Right lobe of liver (tissue), 6 donors: Measurements from ENCODE around the gene RALGAPA2. TPM values are rescaled to one million over a fixed set of nuclear protein-coding genes. Genes with fewer than 3 reads are reported as not detected.
A peak's percentile ranks its signal among the peaks of the same experiment; 100 is the strongest.

ENCODE experiments used
- ATAC-seq, 4 donors: fragments of 200-7000 bp; cut with Tn5 transposase; one replicate each; pipeline ENCODE4 v1.9.1; 2020; ENCODE audit warnings: mild to moderate bottlenecking in 4 of 4, moderate library complexity in 4 of 4
- DNase-seq, 3 donors: peaks; one replicate each; pipeline ENCODE4 v3.0.0-alpha.2; 2020
- H3K27ac ChIP-seq, 3 donors: fragments of 200-600 bp; one replicate each; pipeline ENCODE4 v1.8.0; 2022
- H3K27me3 ChIP-seq, 2 donors: fragments of 200-600 bp; one replicate each; pipeline ENCODE4 v1.8.0; 2022
- H3K36me3 ChIP-seq, 4 donors: fragments of 200-600 bp; sonication (generic) in 1 of 4; one replicate each; pipeline versions ENCODE4 v1.5.1 to v1.8.0; 2017 to 2022; ENCODE audit warnings: control low read depth in 1 of 4
- H3K4me1 ChIP-seq, 4 donors: fragments of 200-600 bp; sonication (generic) in 1 of 4; one replicate each; pipeline versions ENCODE4 v1.5.1 to v1.8.0; 2017 to 2022; ENCODE audit warnings: control low read depth in 1 of 4
- H3K4me3 ChIP-seq, 3 donors: fragments of 200-600 bp; one replicate each; pipeline ENCODE4 v1.8.0; 2022
- H3K9me3 ChIP-seq, 4 donors: fragments of 200-600 bp; sonication (generic) in 1 of 4; one replicate each; pipeline versions ENCODE4 v1.5.1 to v1.8.0; 2017 to 2022; ENCODE audit warnings: control low read depth in 1 of 4
- POLR2A ChIP-seq: fragments of 450-650 bp; IDR thresholded peaks from one replicate; pipeline ENCODE4 v1.6.1; 2017; ENCODE audit warnings: antibody characterized with exemption, mild to moderate bottlenecking
- WGBS: methylation state at CpG from one replicate; pipeline ENCODE4 v1.1.6; 2018; ENCODE audit warnings: low coverage, low lambda C conversion rate; ENCODE audit not compliant: insufficient coverage; ENCODE audit errors: missing lambda C conversion rate; 5-methylcytosine and 5-hydroxymethylcytosine counted together
- intact Hi-C, 2 donors: fragments of 100-400 bp; cut with DNase I; formaldehyde crosslinking; loops; one replicate each; pipeline versions ENCODE4 v1.11.2 to v1.14.1; 2022
- total RNA-seq, 6 experiments: library from RNA; depleted of rRNA in 2 of 6; stranded (reverse); fragments of >200 nt in 2 of 6; fragmentation: NEBNext Ultra II Directional in 3 of 6; extraction: Animal tissue kit (Norgen Biotek cat#: 25700) in 3 of 6; gene quantifications; one replicate each; pipeline versions ENCODE4 v1.1.0 to v1.2.4, GENCODE V29; 2016 to 2023
- TF ChIP-seq, protein P1 (sequence below), 4 donors: fragments of 200-600 bp in 3 of 4; fragments of 450-650 bp in 1 of 4; IDR thresholded peaks; one replicate each; pipeline versions ENCODE4 v1.5.1 to v1.8.0; 2016 to 2022; ENCODE audit warnings: antibody characterized with exemption in 4 of 4, mild to moderate bottlenecking in 2 of 4
- donor health status: DM: no; HTN: yes; CAD: no.
- donor health status: DM: no; HTN: no; CAD: no.
- donor health status: DM: no; HTN: no; CAD: no.
- donor health status: DM: no; HTN: yes; CAD: no.
- donor health status: DM: no; HTN: yes; CAD: no.

Gene RALGAPA2
- total RNA-seq, 6 experiments from 2014 or later, result 38.3 to 76.7 (median 62.7) TPM

DNA sequence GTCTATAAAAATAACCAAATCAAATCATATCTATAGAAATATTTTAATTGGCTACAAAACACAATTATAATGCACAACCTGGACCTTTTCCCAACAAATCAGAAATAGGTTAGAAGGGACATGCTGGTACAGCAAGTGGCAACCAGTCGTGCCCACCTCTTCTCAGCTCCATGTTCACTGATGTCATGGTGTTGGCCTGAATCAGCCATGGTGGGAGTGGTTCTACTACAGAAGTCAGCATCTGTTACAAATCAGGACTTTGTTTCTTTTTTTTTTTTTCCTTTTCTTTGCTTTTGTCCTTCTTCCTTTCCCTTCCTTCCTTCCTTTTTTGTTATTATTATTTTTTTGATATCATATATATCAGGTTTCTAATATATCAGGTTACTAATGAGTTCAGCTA is 91.2 kb downstream of the RALGAPA2 start:
- WGBS, result 82% methylated on average over 1 of the region's 1 CpG
- H3K36me3 ChIP-seq, result peaks cover 0 to 27% (median 12%) of the 10 kb centered on the region in 4 donors
- intact Hi-C loops, result no loop called here
- H3K9me3 ChIP-seq, result no peaks in the 10 kb centered on the region
- DNase-seq (no peak), ATAC-seq (no peak)
- H3K27me3 ChIP-seq, result no peaks in the 10 kb centered on the region
- no peak overlapping the region for H3K27ac ChIP-seq
- H3K4me1 ChIP-seq, result no peaks in the 10 kb centered on the region
- TF ChIP-seq POLR2A, result no peak
- TF ChIP-seq, protein P1, sequence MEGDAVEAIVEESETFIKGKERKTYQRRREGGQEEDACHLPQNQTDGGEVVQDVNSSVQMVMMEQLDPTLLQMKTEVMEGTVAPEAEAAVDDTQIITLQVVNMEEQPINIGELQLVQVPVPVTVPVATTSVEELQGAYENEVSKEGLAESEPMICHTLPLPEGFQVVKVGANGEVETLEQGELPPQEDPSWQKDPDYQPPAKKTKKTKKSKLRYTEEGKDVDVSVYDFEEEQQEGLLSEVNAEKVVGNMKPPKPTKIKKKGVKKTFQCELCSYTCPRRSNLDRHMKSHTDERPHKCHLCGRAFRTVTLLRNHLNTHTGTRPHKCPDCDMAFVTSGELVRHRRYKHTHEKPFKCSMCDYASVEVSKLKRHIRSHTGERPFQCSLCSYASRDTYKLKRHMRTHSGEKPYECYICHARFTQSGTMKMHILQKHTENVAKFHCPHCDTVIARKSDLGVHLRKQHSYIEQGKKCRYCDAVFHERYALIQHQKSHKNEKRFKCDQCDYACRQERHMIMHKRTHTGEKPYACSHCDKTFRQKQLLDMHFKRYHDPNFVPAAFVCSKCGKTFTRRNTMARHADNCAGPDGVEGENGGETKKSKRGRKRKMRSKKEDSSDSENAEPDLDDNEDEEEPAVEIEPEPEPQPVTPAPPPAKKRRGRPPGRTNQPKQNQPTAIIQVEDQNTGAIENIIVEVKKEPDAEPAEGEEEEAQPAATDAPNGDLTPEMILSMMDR (IDR thresholded peaks at IDR 0.05), result no peak
- H3K4me3 ChIP-seq, result no peak overlapping the region

DNA sequence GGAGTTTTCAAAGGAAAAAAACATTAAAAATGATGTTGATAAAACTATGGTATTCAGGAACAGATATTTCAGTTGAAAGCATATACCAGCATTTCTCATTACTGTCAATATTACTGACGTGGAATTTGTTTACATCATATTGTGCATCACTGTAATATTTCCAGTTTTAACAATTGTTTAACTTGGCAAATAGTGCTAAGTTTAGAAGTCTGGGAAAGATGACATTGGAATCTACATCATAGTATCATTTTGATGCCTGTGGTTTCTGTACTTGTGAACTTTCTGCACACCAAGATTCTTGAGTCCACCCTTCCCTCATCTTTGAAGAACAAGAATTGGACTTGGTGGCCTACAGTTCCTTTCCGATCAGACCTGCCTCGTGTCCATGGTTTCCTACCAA is 98.1 kb downstream of the RALGAPA2 start:
- intact Hi-C loops, result no loop called here
- TF ChIP-seq, protein P1 (IDR thresholded peaks at IDR 0.05), result no peak
- TF ChIP-seq POLR2A, result no peak
- peaks cover 0 to 20% (median 8%) of the 10 kb centered on the region in 4 donors for H3K4me1 ChIP-seq
- WGBS, result 98% methylated on average over 3 of the region's 3 CpGs
- no peak overlapping the region for H3K4me3 ChIP-seq
- peaks cover 0 to 41% (median 11%) of the 10 kb centered on the region in 4 donors for H3K36me3 ChIP-seq
- H3K27me3 ChIP-seq, result no peaks in the 10 kb centered on the region
- DNase-seq (no peak), ATAC-seq (no peak)
- H3K9me3 ChIP-seq, result no peaks in the 10 kb centered on the region
- H3K27ac ChIP-seq, result no peak overlapping the region

DNA sequence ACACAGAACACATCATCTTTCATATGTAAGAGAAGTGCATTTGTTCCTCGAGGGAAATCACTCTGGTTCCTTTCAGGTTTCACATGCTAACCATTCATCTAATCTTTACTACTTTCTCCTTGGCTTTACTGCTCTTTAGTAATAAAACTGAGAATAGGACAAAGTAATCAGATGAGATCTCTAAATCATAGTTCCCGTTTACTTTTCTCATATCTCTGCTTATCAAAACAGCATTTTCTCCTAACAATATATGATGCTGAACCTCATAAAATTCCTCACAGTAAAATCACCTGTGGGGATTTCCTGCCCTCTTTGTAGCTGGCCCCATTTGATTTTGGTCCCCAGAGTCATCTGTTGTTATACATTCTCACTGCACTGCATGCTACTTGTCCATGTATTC is 100.2 kb downstream of the RALGAPA2 start:
- intact Hi-C loops, result no loop called here
- peaks cover 0 to 20% (median 8%) of the 10 kb centered on the region in 4 donors for H3K4me1 ChIP-seq
- H3K4me3 ChIP-seq, result no peak overlapping the region
- no peaks in the 10 kb centered on the region for H3K9me3 ChIP-seq
- no peak for DNase-seq
- TF ChIP-seq, protein P1 (IDR thresholded peaks at IDR 0.05), result no peak
- TF ChIP-seq POLR2A, result no peak
- no peak for ATAC-seq
- no peak overlapping the region for H3K27ac ChIP-seq
- H3K27me3 ChIP-seq, result no peaks in the 10 kb centered on the region
- 77% methylated on average over 2 of the region's 2 CpGs for WGBS
- H3K36me3 ChIP-seq, result peaks cover 0 to 25% (median 8%) of the 10 kb centered on the region in 4 donors

DNA sequence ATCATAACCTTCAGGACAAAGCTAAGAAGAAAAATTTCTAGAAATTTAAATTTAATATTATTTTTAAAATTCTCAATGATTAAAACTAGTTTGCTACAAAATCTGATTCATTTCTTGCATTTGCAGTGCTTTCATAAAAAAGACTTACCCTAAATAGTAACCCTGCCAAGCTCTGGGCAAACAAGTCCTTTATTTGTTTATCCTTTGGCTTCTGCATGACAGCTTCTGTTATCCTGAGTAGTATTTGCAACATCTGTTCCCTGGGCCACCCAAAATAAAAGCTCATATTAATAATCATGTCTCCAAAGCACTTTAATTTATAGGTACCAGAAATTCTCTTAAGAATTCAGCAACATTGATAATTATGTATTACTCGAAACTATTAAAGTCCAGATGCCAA is 101.3 kb downstream of the RALGAPA2 start:
- intact Hi-C loops, result no loop called here
- DNase-seq (no peak), ATAC-seq (peak; percentile 87 to 94 (median 90))
- Histone ChIP-seq H3K9me3 (no peaks in the 10 kb centered on the region), H3K4me3 (no peak overlapping the region), H3K36me3 (peaks cover 0 to 15% (median 7%) of the 10 kb centered on the region in 4 donors), H3K27ac (no peak overlapping the region), H3K27me3 (no peaks in the 10 kb centered on the region), H3K4me1 (peaks cover 0 to 20% (median 8%) of the 10 kb centered on the region in 4 donors)
- WGBS, result 29% methylated on average over 1 of the region's 1 CpG
- TF ChIP-seq, protein P1 (IDR thresholded peaks at IDR 0.05), result no peak
- no peak for TF ChIP-seq POLR2A

DNA sequence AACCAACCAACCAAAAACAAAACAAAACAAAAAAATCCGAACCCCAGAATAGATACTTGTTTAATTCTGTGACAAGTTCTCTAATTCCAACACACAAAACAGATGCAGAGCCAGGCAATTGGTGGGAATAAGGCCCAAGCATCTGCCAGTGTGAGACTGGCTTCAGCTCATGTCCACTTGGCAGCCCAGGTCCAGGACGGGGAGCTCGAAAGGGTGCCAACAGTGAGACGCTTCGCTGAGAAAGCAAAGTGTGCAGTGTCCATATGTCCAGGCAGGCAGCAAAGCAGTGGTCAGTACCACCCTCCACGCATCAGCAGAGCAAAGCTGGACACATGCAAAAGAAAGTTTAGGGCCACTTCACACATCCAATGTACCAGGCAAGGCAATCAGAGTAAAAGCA is 102.9 kb downstream of the RALGAPA2 start:
- H3K27ac ChIP-seq, result no peak overlapping the region
- ATAC-seq, result no peak
- peaks cover 0 to 11% (median 2%) of the 10 kb centered on the region in 4 donors for H3K36me3 ChIP-seq
- H3K4me3 ChIP-seq, result no peak overlapping the region
- WGBS, result 94% methylated on average over 3 of the region's 6 CpGs
- no peaks in the 10 kb centered on the region for H3K9me3 ChIP-seq
- no peak for TF ChIP-seq POLR2A
- TF ChIP-seq, protein P1 (IDR thresholded peaks at IDR 0.05), result no peak
- H3K27me3 ChIP-seq, result no peaks in the 10 kb centered on the region
- intact Hi-C loops, result no loop called here
- no peak for DNase-seq
- H3K4me1 ChIP-seq, result peaks cover 0 to 20% (median 8%) of the 10 kb centered on the region in 4 donors
